Fibroblast of the aortic adventitia (primary cell): Measurements from ENCODE around the gene ENPP7. TPM values are rescaled to one million over a fixed set of nuclear protein-coding genes. Genes with fewer than 3 reads are reported as not detected.

Source experiments
- DNase-seq: peaks from one replicate; pipeline ENCODE4 v3.0.0-alpha.2; 2010; ENCODE audit warnings: low read depth
- H3K4me3 ChIP-seq: 2 replicates; pipeline ENCODE4 v1.5.1; 2011; ENCODE audit warnings: low read depth, mild to moderate bottlenecking, control low read depth, low read length, moderate library complexity
- CTCF ChIP-seq: IDR thresholded peaks from 2 replicates; pipeline ENCODE4 v1.5.1; 2011; ENCODE audit warnings: mild to moderate bottlenecking, low read length, control low read depth, inconsistent platforms; ENCODE audit not compliant: insufficient read depth
- total RNA-seq: library from RNA; depleted of rRNA; stranded (reverse); fragments of >200 nt; gene quantifications from 2 replicates; pipeline ENCODE4 v1.2.3, GENCODE V29; 2012; ENCODE audit warnings: low replicate concordance

Gene ENPP7
- total RNA-seq, 1 donor: not detected

- no peak for DNase-seq
- H3K4me3 ChIP-seq: no peak overlapping the region
- TF ChIP-seq CTCF: no peak
Observed at GRCh38 chr17:79732254-79732653, 1.5 kb downstream of the ENPP7 start.

GRCh38 chr17:79732804-79733691 lies 2.3 kb downstream of the ENPP7 start:
- no peak for TF ChIP-seq CTCF
- no peak overlapping the region for H3K4me3 ChIP-seq
- no peak for DNase-seq

- TF ChIP-seq CTCF: no peak
- no peak for DNase-seq
- no peak overlapping the region for H3K4me3 ChIP-seq
Observed at GRCh38 chr17:79733692-79734070, 2.9 kb downstream of the ENPP7 start.

GRCh38 chr17:79735096-79735495 lies 4.4 kb downstream of the ENPP7 start:
- H3K4me3 ChIP-seq: no peak overlapping the region
- no peak for DNase-seq
- TF ChIP-seq CTCF: no peak

- DNase-seq: no peak
- H3K4me3 ChIP-seq: no peak overlapping the region
- no peak for TF ChIP-seq CTCF
Observed at GRCh38 chr17:79737046-79737921, 6.5 kb downstream of the ENPP7 start.

- DNase-seq: no peak
- no peak overlapping the region for H3K4me3 ChIP-seq
- TF ChIP-seq CTCF: no peak
Observed at GRCh38 chr17:79737922-79738578, 7.3 kb downstream of the ENPP7 start.
